Activated CD4-positive, CD25-positive, alpha-beta regulatory T cell treated with anti-CD3 and anti-CD28 coated beads, Interleukin-2, amount 50 U/mL, for 72 hours (primary cell): ENCODE results near the gene COL27A1.
"Not testable (repeated sequence)": the region's sequence is repeated elsewhere in the genome, so short reads cannot be mapped to it uniquely, and the experiment has no call there.

Experiments
- DNase-seq: peaks from one replicate; pipeline ENCODE4 v3.0.0; 2021

The COL27A1 gene

DNA sequence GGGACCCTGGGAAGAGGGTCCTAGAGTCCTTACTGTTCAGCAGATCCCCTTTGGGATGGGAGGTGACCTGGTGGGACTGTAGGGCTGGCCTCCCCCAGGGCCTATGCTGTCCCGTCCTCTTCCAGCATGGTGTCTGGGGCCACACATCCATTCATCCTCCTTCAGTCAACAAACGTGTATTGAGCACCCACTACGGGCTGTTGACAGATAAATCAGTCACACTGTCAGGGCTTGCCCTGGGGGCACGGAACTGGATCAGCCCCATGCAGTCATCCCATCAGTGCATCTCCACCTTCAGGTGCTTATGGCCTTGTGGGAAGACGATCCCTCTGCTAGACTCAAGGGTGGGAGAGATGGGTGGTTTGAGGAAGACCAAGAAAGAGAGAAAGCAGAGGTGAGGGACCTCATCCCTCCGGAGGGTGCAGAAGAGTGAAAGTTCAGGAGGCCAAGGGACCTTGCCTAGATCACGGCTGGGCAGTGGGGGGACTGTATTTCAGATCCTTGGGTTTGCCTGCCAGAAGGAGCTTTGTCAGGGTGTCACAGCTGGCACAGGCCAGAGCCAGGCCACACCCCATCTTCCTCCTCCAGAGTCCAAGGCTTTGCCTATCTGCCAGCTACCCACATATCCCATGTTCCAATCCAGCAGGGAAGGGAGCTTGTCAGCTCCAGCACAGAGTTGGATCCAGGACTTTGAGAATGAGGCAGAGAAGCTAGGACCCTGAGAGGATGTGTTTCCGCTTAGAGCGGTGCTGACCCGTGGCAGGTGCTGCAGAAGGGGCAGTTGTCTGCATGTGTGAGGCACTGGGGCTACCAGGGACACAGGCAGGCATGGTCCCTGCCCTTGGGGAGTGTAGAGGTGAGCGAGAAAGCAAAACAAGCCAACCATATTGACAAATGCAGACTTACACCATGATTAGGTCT is 30.5 kb downstream of the COL27A1 start:
- no peak for DNase-seq

- DNase-seq = no peak
Observed at GRCh38 chr9:114186605-114187289, 31.4 kb downstream of the COL27A1 start.

DNA sequence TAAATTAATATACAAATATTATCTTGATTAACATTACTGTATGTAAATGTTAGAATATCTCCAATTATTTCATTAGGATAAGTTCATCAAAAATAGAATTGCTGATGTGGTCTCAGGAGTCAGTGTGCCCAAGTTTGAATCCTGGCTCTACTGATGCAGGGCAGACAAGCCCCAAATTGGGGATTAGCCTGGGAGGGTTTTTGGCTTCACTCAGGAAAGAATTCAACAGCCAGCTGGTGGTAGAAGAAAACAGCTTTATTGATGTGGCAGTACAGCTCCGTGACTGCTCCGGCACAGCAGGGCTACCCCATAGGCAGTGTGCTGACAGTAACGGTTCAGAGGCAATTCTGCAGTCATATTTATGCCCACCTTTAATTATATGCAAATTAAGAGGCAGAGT is 32.5 kb downstream of the COL27A1 start:
- DNase-seq = no peak

GRCh38 chr9:114189823-114190562 is 34.7 kb downstream of the COL27A1 start:
- DNase-seq = no peak

- no peak for DNase-seq
Observed at GRCh38 chr9:114190563-114190905, 35.2 kb downstream of the COL27A1 start.

- DNase-seq = not testable (repeated sequence)
Observed at GRCh38 chr9:114191402-114191801, 36.1 kb downstream of the COL27A1 start.

DNA sequence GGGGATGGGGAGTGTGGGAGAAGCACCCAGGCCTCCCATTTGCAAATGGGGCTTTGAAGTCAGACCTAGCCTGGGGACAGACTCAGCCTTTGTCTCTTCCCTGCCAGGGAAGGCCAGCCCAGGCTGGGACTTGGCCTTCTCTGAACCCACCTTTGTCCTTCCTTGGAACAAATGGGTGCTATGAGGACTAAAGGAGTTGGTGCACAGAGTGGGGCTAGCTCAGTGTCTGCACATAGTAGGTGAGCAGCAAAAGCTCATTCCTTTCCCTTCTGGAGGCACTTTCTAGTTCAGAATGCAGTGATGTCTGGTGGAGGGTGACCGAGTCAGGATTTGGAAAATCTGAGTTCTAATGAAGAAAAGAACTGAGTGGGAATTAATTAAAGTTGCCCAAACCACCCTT is 37.2 kb downstream of the COL27A1 start:
- DNase-seq = no peak

- DNase-seq = no peak
Observed at GRCh38 chr9:114193090-114193489, 37.8 kb downstream of the COL27A1 start.

GRCh38 chr9:114196117-114196516 is 40.8 kb downstream of the COL27A1 start:
- DNase-seq = no peak

DNA sequence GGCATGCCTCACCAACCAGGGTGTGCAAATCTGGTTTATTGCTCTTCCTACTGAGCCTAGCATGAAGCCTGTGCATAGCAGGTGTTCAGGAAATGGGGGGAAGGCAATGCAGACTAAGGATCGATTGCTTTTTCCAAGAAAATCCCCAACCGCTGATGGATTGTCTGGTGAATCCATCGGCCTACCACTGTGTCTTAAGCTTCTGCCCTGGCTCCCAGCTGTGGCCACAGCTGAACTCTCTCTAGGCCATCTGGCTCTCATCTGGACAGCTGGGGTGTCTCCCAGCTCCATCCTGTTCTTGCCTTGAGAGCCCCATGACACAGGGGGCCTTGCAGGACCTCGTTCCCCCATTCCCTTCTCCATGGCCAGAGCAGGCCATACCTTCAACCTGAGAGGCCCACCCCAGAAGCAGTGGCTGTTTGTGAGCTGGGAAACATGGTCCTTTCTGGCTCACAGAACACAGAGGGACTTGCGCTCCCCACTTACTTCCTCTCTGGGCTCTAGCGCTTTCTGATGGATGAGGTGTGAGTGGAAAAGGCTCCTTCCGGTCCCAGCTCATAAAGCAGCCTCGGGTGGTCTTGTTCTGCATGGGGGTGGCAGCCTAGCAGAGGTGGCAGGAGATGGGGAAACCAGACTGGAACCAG is 41.8 kb downstream of the COL27A1 start:
- no peak for DNase-seq

DNA sequence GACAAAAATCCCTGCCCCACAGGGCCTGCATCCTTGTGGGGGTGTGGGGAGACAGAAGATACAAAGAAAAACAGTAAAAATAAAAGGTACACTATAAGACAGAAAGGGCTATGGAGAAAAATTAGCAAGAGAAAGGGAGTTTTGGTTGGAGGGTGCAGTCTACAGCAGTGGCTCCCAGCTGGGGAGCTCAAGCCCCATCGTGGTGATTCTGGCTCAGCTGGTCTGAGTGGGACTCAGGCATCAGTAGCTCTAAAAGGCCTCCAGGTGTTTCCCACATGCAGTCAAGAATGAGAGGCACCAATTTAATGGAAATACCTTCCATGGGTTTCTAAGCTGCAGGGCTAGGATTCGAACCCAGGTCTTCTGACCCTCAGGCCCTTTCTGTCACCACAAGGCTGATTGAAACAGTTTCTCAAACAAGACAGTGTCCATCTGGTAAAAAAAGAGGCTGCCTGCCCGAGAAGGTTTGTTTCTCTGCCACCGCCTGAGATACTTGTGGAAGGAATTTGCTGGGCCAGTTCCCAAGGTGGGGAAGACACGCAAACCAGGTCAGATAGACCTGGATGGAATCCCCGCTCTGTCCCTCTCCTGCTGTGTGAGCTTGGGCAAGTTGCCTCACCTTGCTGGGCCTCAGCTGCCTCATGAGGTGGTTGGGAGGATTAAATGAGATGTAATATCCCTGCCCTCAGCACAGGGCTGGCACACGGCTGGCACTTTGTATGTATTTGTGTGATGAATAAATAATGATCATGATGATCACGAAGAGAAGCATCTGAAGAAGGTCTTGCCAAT is 43.1 kb downstream of the COL27A1 start:
- DNase-seq = no peak

GRCh38 chr9:114200721-114201300 is 45.5 kb downstream of the COL27A1 start:
- DNase-seq = no peak

GRCh38 chr9:114202396-114202795 is 47.1 kb downstream of the COL27A1 start:
- DNase-seq = no peak

DNA sequence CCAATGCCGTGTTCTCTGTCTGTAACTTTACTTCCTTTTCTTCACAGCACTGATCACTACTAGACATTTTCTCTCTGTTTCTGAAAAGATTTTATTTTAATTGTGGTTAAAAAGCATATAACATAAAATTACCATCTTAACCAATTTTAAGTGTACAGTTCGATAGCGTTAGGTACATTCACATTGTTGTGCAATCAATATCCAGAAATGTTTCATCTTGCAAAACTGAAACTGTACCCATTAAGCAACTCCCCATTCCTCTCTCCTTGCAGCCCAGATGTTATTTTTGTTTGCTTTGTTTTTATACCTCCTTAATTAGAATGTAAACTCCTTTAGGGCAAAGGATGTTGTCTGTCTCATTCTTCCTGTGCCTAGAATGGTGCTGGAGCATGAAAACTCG is 47.5 kb downstream of the COL27A1 start:
- no peak for DNase-seq

- DNase-seq = no peak
Observed at GRCh38 chr9:114203410-114204140, 48.2 kb downstream of the COL27A1 start.

- DNase-seq = no peak
Observed at GRCh38 chr9:114204265-114204664, 48.9 kb downstream of the COL27A1 start.

- no peak for DNase-seq
Observed at GRCh38 chr9:114205171-114206015, 50.1 kb downstream of the COL27A1 start.

DNA sequence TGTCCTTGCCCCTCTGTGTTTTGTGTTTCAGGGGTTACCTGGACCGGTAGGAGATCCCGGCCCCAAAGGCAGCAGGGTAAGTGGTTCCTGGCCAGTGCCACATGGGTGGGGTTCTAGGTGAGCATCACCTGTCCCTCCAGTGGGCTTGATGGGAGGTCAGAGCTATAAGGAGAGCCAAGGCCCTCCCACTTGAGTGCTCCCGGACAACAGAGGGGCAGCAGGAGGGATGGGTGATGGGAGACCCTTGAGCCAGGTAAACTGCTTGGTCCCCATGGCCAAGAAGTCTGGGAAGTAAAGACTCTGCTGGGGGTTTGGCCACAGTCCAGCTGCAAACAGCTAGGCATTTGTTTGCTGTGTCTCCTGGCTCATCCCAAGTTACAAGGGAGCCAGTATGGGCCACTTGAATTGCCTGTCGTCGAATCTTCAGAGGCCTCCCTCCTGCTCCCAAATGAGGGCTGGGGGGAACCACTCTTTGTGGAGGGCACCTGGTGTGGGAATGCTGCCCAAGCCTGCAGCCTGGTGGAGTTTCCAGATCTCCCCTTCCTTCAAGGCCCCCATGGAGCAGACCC is 51.0 kb downstream of the COL27A1 start:
- DNase-seq = no peak

DNA sequence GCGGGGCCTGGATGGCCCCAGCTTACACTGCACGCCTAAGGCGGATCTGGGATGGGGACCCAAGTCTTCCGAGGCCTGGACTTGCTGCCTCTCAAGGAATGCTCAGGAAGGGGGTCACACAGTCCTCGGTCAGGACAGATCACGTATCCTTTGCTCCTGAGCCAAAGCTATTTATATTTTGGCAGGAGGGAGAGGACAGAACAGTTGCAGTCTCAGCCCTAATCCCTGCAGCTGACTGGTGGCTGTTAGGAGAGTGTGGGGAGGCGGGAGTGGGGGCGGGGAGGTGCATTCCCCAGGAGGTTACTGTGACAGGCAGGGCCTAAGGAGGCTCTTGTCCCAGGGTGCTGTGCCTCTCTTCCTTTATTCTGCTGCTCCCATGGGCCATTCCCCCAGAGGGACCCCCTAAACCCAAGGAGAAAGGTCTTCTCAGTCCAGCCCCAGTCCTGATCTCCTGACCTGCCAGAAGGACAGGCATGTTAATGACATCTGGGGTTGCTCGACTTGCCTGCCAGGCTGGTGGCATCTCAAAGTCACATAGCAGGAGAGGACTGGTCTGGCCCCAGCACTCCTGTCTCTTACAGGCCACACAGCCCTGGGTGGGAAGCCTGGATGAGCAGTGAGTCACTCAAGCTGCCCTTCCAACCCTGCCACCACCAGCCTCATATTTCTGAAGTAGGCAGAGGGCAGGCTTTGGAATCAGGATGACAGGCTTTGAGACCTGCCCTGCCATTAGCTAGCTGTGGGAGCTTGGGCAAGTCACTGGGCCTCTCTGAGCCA is 51.9 kb downstream of the COL27A1 start:
- no peak for DNase-seq
